NCI-H1105 treated with DMSO at 0.1 percent for 48 hours (cell line): Measurements from ENCODE around the gene MCF2L2.
"Not testable (repeated sequence)": the region's sequence is repeated elsewhere in the genome, so short reads cannot be mapped to it uniquely, and the experiment has no call there.

Experiments
- DNase-seq: peaks from one replicate; lab custom pipeline; 2025; lab: John Stamatoyannopoulos, UW

Gene MCF2L2

GRCh38 chr3:183428447-183429211 lies at the start of gene MCF2L2:
MCF2L2 (minus strand) TSS chr3:183428619; CDS start chr3:183427977, 642 bp downstream.
- peak; percentile 84 for DNase-seq

GRCh38 chr3:183477801-183478456 lies 49.5 kb upstream of the MCF2L2 start:
- DNase-seq, result peak; percentile 90

GRCh38 chr3:183475764-183476162 lies 47.3 kb upstream of the MCF2L2 start:
- not testable (repeated sequence) for DNase-seq

GRCh38 chr3:183475016-183475763 lies 46.8 kb upstream of the MCF2L2 start:
- no peak for DNase-seq

GRCh38 chr3:183473969-183474368 lies 45.5 kb upstream of the MCF2L2 start:
- DNase-seq, result no peak

- no peak for DNase-seq
These were observed 43.7 kb upstream of the MCF2L2 start for GRCh38 chr3:183472155-183472554.

GRCh38 chr3:183468424-183468823 lies 40.0 kb upstream of the MCF2L2 start:
- no peak for DNase-seq

- no peak for DNase-seq
These were observed 38.2 kb upstream of the MCF2L2 start for GRCh38 chr3:183466575-183466974.

GRCh38 chr3:183465710-183466109 lies 37.3 kb upstream of the MCF2L2 start:
- DNase-seq, result not testable (repeated sequence)

- no peak for DNase-seq
These were observed 36.1 kb upstream of the MCF2L2 start for GRCh38 chr3:183464480-183464879.

- DNase-seq, result no peak
These were observed 31.9 kb upstream of the MCF2L2 start for GRCh38 chr3:183460081-183461055.

- no peak for DNase-seq
These were observed 26.7 kb upstream of the MCF2L2 start for GRCh38 chr3:183455089-183455488.

GRCh38 chr3:183454064-183454463 lies 25.6 kb upstream of the MCF2L2 start:
- no peak for DNase-seq

- no peak for DNase-seq
These were observed 21.4 kb upstream of the MCF2L2 start for GRCh38 chr3:183449791-183450190.

- DNase-seq, result no peak
These were observed 21.0 kb upstream of the MCF2L2 start for GRCh38 chr3:183449391-183449790.

GRCh38 chr3:183448369-183449128 lies 20.1 kb upstream of the MCF2L2 start:
- no peak for DNase-seq

- DNase-seq, result peak; percentile 99
These were observed 19.0 kb upstream of the MCF2L2 start for GRCh38 chr3:183447206-183448001.

- DNase-seq, result peak; percentile 21
These were observed 18.4 kb upstream of the MCF2L2 start for GRCh38 chr3:183446838-183447205.

- DNase-seq, result no peak
These were observed 16.3 kb upstream of the MCF2L2 start for GRCh38 chr3:183444748-183445147.
